HG03108 (cell line): ENCODE measurements around the gene VSIG2.
A peak's percentile ranks its signal among the peaks of the same experiment; 100 is the strongest.

ENCODE experiments used
- ATAC-seq: cut with Tn5 transposase; IDR thresholded peaks from one replicate; pipeline ENCODE4 v1.9.1; 2021; ENCODE audit warnings: moderate library complexity; ENCODE audit not compliant: unreplicated experiment

Gene VSIG2

DNA sequence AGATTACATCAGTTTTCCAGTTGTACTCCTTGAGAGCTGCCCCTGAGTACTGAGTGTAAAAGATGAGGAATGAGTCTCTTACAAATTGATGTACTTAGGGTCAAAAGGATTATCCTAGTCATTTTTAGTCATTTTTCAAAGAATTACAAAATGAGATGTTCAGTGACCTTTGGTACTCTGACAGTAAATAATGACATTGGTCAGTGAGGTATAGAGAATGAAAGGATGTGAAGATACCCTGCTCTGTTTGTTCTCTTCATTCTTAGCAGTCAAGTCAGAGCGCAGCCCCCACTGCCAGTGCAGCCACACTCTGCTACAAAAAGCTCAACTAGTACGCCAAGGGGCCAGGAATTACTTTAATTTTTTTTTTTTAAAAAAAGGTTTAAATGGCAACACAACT, 14.1 kb upstream of the VSIG2 start:
- ATAC-seq = no peak

DNA sequence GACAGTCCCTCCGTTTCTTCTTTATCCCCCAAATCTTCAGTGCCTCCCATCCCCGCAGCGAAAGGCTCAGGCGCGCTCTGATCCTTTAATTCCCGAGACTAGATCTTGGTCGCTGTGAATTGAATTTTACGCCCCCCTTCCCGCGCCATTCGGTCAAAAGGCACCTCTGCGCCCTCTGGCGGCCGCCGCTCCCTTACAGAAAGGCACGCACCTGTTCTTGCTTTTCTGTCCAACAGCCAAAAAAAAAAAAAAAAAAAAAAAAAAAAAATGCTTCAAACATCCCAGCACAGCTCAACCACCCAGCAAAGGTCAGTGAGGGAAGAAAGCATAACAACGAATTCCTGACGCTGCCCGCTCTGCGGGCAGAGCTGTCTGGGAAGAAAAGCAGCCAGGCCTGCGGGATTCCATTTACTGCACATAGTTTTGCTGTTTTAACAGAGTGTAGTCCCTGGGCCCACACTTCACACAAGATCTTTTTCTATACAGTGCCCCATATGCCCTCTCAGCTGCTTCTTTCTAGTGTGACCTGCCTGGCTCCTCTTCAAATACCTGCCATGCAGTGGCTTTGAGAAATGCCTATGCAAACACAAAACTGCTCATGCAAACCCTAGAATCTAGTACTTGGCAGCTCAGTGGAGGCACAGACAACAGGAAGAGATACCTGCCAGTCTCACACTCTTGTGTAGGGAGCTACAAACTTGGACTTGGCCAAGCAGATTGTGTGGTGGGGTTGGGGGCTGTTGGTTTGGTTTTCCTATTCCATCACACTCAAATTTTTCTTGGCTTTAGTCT, 11.3 kb upstream of the VSIG2 start:
- ATAC-seq = no peak

DNA sequence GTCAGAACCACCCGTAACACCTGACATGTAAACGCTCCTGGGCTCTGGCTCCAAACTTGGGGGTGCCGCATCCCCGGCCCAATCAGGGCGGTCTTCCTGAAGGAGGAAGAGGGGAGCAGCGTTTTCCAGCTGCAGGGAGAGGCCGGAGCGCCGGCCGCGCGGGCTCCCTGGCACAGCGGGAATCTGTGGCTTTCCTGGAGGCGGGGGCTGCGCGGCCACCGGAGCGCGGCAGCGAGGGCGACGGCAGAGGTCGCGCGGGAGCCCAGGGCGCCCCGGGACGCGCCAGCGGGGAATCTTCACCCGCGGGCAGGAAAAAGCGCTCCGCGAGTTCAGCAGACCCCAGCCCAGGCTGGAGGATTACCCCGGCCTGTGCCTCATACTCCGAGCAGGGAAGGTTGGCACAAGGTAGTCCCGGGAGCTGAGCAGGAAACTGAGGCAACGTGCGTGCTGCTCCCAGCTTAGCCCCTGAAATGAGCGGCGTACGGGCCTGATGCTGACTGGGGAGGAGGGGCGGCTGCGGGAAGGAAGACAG, 10.6 kb upstream of the VSIG2 start:
- peak; percentile 5 for ATAC-seq

DNA sequence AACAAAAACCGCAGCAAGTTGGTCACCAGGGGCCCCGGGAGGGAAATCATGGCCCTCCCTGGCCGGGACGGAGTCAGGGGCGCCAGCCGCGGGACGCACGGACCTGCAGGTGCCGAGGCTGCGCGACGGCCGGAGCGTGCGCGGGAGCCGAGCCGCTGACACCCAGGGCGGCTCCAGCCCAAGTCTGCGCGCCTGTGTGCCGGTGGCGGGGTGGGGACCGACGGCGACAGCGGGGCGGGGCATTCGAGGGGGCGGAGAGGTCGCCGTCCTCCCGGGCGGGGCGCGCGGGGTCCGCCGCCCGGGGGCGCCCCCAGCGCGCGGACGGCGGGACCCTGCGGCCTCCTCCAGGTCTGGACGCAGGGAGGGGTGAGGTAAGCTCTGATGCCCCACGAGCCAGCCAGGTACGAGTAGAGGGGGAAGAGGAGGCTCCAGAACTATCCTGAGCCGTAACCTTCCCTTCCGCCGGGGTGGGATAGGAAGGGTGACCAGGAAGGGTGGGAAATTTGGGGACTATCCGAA, 10.1 kb upstream of the VSIG2 start, which contains the start of gene ESAM:
ESAM (minus strand) TSS at position 186 of the 519 bp plus-strand sequence; CDS start at position 50, 136 bp downstream.
- peak; percentile 55 for ATAC-seq

DNA sequence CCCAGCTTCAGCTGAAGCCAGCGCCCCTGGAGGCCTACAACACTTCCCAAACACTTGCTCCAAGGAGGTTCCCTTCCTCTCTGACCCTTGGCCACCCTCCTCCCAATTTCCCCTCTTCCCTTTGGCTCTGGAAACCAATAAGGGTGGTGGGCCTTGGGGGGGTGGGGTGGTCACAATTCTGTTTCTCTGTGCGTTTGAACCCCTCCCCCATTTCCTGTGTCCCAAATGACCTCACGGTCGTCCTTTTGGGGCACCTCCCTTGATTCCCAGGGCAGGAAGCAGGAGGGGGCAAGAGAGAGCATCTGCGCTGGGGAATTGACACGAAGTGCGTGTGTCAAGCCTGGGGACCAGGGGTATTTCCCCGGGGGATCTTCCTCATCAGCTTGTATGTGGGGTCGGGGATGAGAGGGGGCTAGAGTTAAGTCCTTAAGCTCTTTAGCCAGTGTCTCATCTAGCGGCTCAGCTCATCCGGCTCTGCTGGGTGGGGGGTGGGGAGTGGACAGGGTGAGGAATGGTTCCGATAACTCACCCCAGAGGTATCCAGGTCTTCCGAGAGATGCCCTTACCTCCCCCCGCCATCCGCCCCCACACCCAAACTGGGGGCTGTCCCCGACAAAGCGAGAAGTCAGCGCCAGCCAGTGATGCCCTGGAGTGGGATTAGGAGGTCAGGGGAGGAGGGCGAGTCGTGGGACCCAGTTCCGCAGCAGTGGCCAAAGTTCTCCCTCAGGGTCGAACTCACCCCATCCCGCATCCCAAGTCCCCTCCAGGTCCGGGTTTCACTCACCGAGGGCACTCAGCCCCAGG, 9.4 kb upstream of the VSIG2 start:
- no peak for ATAC-seq

DNA sequence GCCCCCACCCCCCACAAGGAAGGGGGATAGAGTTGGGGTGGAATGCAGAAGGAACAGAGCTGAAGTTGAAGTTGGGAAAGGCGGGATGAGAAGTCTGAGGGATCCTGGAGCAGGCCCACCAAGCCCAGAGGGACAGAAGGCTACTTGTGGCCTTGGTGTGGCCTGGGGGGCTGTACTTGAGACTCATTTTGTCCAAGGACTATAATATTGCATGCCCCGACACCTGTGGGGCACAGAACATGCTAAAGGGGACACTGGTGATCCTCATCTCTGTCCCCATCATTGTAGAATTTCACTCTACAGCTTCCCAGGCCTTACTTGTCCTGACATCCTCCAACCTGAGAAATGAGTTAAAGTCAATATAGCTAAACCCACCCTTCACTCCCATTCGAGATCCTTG, 8.8 kb upstream of the VSIG2 start:
- ATAC-seq = no peak

DNA sequence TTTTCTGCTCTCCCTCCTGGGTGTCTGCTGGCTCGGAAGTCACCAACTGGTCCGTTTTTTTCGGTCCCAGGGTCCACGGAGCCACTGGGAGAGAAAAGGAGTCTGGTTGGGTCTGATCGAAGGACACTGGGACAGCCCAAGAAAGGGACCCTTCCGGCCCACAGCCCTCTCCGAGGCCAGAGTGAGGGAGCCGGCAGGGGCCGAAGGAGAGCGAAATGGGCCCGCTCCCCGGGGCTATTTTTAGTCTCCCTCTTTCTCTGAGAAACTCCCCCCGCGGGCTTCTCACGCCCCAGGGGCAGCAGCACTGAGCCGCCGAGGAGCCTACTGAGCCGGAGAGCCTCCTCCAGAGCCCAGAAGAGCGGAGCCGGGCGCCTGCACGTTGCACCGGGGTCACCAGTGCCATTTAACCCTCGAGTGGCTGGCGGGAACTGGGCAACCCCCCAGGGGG, 8.2 kb upstream of the VSIG2 start:
- no peak for ATAC-seq

DNA sequence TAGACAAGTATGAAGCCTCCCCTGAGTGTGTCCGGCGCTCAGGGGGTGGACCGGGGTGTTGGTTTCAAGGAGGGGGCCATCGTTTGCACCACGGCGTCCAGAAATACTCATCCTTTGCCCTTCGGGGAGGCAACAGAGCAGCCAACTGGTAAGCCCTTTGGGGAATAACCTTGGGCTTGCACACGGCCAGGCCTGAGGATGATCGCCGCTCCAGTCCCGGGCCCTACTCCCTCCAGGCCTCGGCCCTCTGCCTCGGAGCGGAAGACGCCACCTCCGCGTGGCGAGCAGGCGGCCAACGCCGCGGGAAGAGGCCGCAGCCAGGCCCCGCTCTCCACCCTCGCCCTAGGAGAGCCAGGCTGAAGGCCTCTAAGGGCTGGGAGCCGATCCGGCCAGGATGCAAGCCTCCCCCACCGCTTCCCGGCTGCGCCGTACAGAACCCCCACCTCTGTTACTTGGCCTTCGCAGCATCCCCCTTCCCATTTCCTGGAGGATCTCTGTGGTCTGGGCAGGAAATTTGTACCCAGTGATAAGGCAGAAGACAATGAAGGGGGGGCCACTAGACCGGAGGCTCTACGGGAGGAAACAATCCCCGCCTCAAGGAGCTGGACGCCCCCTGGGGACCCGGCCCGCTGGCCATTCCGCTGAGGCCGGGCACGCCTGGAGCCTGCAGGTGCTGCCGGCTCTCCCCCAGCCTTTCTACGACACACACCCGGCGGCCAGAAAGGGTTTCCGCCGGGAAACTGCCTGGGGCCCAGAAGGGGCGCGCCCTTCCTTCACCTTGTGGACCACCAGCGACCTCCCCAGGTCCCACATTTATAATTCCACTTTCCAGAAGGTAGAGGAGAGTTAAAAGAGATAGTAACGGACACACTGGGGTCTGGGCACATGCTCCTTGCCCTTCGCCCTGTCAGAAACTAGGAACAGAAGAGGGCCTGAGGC, 7.5 kb upstream of the VSIG2 start:
- no peak for ATAC-seq

DNA sequence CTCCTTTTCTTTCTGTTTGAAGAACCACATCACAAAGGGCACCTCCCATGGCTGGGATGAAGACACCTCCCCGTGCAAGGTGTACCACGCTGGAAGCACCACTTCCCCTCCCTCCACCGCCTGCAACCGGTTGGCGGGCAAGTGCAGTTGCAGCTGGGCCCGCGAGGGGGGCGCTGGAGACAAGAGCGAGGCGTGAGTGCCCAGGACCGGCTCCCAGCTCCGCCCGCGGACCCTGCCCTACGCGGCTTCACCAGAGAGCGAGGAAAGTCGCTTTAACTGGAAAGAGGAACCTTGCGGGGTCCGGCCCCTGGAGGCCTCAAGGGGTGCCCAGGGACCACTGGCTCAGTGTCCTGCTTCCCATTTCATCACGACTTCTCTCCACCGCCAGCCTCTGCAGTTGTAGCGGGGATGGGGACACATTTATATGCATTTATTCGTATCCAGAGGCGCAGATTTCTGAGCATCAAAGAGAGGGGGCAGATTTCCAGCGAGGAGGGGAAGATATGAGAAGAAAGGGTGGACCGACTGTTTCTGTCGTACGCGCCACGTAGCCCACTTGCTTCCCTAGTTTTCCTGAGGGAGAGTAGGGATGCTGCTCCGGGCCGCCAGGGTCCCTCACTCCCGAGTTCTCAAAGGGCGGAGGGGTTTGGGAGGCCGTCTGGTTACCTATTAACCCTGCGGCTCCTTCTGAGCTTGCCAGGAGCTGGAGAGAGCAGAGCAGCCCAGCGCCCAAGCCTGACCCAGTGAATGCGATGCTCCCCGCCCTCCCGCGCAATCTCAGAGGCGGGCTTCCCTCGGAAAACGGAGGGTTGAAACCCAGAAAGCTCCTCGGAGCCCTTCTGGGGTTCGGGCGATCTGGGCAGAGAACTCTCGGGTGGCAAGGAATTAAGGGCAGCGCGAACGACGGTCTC, 6.6 kb upstream of the VSIG2 start:
- peak; percentile 38 for ATAC-seq

DNA sequence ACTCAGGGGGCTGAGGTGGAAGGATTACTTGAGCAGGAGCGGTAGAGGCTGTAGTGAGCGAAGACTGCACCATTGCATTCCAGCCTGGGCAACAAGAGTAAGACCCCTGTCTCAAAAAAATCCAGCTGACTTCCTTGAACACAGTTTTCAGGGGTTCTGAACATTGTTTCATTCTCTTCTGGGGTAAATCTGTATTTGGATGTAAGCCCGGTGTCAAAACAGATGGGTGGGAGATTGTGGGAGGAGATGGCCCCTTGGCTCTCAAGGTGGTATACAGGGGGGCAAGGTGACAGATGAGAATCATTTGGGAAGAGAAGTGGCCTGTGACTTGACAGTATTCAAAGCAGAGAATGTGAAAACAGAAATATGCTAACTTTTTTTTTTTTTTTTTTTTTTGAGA, 5.3 kb upstream of the VSIG2 start:
- ATAC-seq = no peak

DNA sequence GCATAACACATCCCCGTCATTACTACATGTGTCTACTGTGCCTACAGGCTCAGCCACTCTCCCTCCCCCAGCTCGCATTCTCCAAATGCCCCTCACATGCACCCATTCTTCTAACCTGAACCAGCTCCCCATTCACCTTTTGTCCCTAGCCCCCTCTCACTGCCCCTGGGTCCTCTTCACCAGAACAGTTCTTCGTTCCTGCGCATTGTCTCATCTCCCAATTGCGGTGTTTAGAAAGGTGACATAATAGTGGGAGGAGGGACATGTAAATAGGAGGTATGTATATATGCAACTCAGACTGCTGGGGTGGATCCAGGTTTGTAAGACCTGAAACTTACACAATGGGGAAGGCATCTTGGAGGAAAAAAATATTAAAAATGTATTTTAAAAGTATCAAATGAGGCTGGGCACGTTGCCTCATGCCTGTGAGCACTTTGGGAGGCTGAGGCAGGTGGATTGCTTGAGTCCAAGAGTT, 4.7 kb upstream of the VSIG2 start:
- no peak for ATAC-seq

DNA sequence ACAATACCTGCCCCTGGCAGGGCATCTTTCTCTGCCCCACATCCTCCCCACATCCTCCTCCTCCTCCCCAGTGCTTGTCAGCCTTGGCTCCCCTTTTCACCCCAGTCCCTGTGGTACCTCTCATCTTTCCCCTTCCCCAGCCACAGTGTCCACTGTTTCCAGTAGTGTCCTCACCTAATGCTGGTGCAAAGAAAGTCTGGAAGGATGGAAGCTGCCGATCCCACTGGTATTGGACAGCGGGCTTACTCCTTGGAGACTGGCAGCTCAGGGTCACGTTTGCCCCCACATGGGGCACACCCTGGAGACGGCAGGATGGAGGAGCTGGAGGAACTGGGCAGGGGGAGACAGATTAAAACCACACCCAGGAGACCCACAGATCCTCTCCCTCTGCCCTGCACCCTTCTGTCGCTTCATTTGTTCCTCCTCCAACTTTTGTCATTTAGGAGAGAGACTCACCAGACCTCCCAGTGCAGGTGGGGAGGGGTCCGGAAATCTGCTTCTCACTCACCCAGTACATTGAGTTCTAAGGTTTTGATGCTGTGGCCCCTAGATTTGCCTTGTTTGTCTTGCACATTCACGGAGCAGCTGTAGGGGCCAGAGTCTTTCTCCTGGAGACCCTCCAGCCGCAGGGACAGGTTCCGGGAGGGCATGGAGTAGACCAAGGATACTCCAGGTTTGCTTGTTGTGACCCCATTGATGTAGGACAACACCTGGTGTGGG, 4.1 kb upstream of the VSIG2 start:
- no peak for ATAC-seq

DNA sequence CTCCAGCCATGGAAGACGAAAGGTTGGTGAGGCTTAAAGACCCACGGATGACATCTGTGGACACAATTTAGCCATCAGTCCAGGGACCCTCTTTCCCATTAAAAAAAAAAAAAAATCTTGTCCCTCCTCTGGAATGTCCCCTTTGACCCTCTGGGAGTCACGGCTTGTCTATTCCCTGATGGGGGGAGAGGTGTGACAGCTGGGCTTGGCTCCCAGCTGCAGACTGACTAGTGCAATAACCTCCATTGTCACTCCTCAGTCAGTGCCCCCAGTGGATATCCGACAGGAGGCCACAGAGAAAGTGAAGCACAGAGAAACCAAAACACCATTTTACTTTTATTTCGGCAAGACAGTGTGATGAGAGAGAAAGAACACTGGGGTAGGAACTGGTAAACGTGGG, 2.7 kb upstream of the VSIG2 start:
- no peak for ATAC-seq

DNA sequence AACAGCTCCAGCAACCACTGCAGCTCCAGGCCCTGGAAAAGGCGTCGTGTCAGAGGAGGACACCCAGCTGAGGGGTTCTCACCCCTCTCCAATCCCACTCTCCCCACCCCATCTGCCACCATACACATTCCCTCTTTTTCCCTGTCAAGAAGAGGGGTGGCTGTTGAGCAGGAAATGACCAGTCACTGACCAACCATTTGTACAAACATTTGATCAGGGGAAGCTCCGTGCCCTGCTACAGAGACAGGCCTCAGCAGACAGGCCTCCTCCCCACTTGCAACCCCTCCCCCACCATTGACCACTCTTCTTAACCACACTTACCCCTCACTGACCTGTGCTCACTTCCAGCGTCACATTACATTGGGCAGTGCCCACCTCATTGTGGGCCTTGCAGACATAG, 2.3 kb upstream of the VSIG2 start:
- no peak for ATAC-seq

DNA sequence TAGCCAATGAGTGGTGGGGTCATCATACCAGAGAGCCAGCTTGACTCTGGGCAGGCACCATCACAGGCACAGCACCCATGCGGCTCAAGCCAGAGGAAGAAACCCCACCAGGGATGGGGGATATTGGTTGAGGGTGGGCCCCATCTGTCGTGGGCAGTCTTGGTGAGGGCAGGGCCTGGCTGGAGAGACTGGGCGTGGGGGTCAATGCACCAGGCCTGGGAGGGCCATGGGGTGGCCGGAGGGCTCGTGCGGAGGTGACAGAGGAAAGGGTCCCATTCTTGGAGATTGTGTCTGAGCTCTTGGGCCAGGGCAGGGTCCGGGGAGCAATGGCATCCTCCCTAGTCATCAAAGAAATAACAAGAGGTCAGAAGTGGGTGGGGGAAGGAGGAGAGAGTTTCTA, 1.6 kb upstream of the VSIG2 start:
- no peak for ATAC-seq

DNA sequence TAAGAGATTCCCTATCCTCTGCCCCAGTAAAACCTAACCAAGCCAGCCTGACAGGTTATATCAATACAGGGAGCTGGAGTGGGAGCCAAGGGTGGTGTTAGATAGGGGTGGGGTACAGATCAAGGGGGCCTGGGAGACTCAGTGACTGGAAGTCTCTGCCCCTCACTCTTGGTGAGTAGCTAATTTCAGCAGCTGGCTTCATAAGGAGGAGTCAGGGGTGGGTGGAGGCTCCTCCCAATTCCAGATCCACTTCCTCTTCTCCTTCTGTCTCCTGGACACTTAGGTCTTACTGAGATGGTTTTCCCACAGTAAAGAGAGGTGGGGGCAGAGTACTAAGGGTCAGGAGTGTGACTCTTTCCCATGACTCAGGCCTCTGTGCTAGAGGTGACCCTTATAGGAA, 1.1 kb upstream of the VSIG2 start:
- no peak for ATAC-seq

DNA sequence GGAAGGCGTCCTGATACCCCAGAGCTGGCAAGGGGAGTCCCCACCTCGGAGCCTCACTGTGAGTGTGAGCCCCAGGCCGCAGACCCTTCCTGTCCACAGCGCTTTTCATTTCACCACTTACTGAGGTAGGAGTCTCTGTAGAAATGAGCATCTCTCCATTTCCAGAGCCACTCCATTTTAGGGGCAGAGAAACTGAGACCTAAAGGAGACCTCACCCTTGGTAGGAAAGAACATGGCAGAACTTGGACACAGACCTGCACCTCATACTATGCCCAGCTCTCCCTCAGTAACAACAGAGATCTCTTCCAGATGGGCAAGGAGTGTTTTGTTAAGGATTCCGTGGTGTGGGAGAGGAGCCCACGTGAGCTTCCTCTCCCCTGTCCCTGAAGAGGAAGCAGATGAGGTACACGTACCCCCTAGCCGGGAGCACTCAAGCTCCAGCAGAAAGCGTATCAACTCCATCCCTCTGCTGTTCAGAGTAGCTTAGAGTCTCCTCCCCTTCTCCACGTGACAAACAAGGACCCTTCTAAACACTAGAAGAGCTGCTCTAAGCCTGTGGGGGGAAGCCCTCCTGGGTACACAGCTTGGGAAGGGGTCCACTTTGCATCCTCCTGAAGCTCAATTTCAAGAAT, 532 bp upstream of the VSIG2 start:
- ATAC-seq = no peak

DNA sequence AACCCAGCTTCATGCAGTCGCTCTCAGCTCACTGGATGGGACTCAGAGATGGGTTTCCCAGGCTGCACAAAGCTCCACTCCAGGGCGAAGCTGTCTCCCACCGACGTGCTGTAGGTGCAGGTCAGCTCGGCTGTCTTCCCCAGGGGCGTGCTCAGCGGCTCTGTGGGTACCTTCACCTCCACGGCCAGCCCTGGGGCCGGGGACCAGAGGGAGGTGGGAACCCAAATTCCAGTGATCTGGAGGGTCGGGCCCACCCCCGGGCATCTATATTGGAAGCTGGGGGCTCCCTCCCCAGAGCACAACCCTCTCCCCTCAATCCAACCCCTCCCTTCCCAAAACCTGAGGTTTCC, 689 bp downstream of the VSIG2 start:
- ATAC-seq = no peak
